HepG2 (cell line): Measurements from ENCODE around the gene HOXD1. TPM values are rescaled to one million over a fixed set of nuclear protein-coding genes. Genes with fewer than 3 reads are reported as not detected.

Source experiments
- AGO1 ChIP-seq: fragments of 200-400 bp; formaldehyde crosslinking; IDR thresholded peaks from 2 replicates; pipeline ENCODE4 v1.6.1; 2017; ENCODE audit warnings: mild to moderate bottlenecking, low read depth, low read length, moderate library complexity; ENCODE audit not compliant: poor library complexity, severe bottlenecking
- EZH2 ChIP-seq: conservative IDR thresholded peaks from 2 replicates; pipeline ENCODE4 v1.6.1; 2012; ENCODE audit warnings: mild to moderate bottlenecking, low read depth, low read length, moderate library complexity
- ISX ChIP-seq: sonication (generic); formaldehyde crosslinking; conservative IDR thresholded peaks from 2 replicates; pipeline ENCODE4 v1.5.0; 2020; ENCODE audit warnings: missing genetic modification reagents
- KLF6 ChIP-seq: IDR thresholded peaks from 2 replicates; pipeline ENCODE4 v1.8.0; 2016; ENCODE audit warnings: missing biosample characterization, missing genetic modification reagents
- MTF1 ChIP-seq: sonication (generic); formaldehyde crosslinking; IDR thresholded peaks from 2 replicates; pipeline ENCODE4 v1.5.0; 2020; ENCODE audit warnings: missing genetic modification reagents
- PCBP1 ChIP-seq: fragments of 200-400 bp; formaldehyde crosslinking; IDR thresholded peaks from 2 replicates; pipeline ENCODE4 v1.6.1; 2017; ENCODE audit warnings: mild to moderate bottlenecking, low read depth, low read length, borderline replicate concordance
- TCF7L2 ChIP-seq: IDR thresholded peaks from 2 replicates; pipeline ENCODE4 v1.6.1; 2011; ENCODE audit warnings: mild to moderate bottlenecking, low read depth, low read length, moderate library complexity
- ZBTB20 ChIP-seq: sonication (generic); formaldehyde crosslinking; IDR thresholded peaks from 2 replicates; pipeline ENCODE4 v1.8.1; 2023; ENCODE audit warnings: missing genetic modification reagents, low read depth, mild to moderate bottlenecking, borderline replicate concordance
- ZKSCAN8 ChIP-seq: IDR thresholded peaks from 2 replicates; pipeline ENCODE4 v1.6.1; 2016; ENCODE audit warnings: borderline replicate concordance, missing genetic modification reagents, missing compliant biosample characterization
- ZNF160 ChIP-seq: sonication (generic); formaldehyde crosslinking; IDR thresholded peaks from 2 replicates; pipeline ENCODE4 v1.8.0; 2022; ENCODE audit warnings: mild to moderate bottlenecking, inconsistent platforms, missing genetic modification reagents
- ZNF282 ChIP-seq: fragments of 450-650 bp; IDR thresholded peaks from 2 replicates; pipeline ENCODE4 v1.6.1; 2018; ENCODE audit not compliant: partially characterized antibody
- ZNF598 ChIP-seq: sonication (generic); formaldehyde crosslinking; IDR thresholded peaks from 2 replicates; pipeline ENCODE4 v1.5.1; 2020; ENCODE audit warnings: mild to moderate bottlenecking, missing genetic modification reagents, borderline replicate concordance
- polyA plus RNA-seq, 8 experiments: library from polyadenylated mRNA; depleted of rRNA in 3 of 8; stranded (reverse) in 7 of 8; unstranded in 1 of 8; fragments of >200 nt; fragmentation: Illumina TruSeq in 4 of 8; extraction: Trizol in 4 of 8; gene quantifications; 2 replicates each; pipeline versions ENCODE4 v1.2.1 to v1.2.3, GENCODE V29; 2011 to 2016; ENCODE audit warnings: low read depth in 4 of 8, missing spikeins in 1 of 8, mixed read lengths in 1 of 8; ENCODE audit not compliant: insufficient read depth in 1 of 8
- total RNA-seq, 5 experiments: library from RNA; depleted of rRNA; stranded (reverse); fragments of >200 nt; fragmentation: Illumina TruSeq; extraction: Trizol; gene quantifications; 2 replicates each; pipeline ENCODE4 v1.2.3, GENCODE V29; 2016; ENCODE audit warnings: low read depth in 1 of 5
- TF ChIP-seq, protein P1 (sequence below): sonication (generic); formaldehyde crosslinking; IDR thresholded peaks from 2 replicates; pipeline ENCODE4 v1.4.0; 2020; ENCODE audit warnings: missing genetic modification reagents
- TF ChIP-seq, protein P2 (sequence below): sonication (generic); formaldehyde crosslinking; IDR thresholded peaks from 2 replicates; pipeline ENCODE4 v1.4.0; 2020; ENCODE audit warnings: mild to moderate bottlenecking, missing genetic modification reagents, borderline replicate concordance
- TF ChIP-seq, protein P3 (sequence below): IDR thresholded peaks from 2 replicates; pipeline ENCODE4 v1.6.1; 2016; ENCODE audit warnings: mild to moderate bottlenecking
- TF ChIP-seq, protein P4 (sequence below): sonication (generic); formaldehyde crosslinking; conservative IDR thresholded peaks from 2 replicates; pipeline ENCODE4 v1.4.0; 2020; ENCODE audit warnings: missing genetic modification reagents
- TF ChIP-seq, protein P5 (sequence below): sonication (generic); formaldehyde crosslinking; IDR thresholded peaks from 2 replicates; pipeline ENCODE4 v1.5.0; 2020; ENCODE audit warnings: missing genetic modification reagents

Gene HOXD1
- total and polyA plus RNA-seq, 2 of the 13 experiments (the other 11 are each of a cell fraction or from before 2014, with no cell fraction given) = 10.0 to 22.3 TPM

DNA sequence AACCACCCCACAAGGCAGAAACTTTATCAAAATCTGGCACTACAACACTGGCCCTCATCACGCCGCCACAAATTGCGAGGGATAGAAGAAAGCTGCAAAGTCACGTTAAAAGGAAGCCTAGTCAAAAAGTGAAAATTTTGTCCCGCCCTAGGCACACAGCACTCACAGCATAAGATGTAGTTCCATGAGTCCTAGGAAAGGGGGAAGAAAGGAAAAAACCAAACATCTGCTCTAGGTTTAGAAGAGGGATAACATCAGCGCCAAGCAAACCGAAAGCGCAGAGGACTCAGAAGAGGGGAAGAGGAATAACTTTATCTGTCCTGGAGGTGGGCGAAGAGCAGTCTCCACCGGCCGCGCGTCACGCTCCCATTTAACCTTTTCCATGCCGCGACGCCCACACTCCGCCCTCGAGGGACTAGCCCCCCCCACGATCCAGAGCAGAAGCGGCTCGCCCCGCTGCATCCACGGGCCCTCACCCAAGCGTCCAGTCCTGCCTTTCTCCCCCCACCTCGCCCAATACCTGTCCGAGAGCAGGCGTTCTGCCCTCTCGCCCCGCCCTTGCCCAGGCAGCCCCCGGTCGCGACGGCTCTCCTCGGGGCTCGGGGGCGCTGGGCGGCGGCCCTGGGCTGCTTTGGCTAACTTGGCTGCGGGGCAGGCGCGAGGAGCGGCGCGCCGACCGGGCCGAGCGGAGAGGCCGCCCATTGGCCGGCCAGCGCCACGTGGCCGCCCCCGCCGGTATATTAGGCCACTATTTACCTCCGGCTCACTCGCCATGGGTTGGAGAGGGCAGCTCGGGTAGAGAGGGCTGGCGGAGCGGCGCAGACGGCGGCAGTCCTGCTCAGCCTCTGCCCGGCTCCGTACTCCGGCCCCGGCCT, at the start of gene HOXD1 (continued):
- TF ChIP-seq, protein P1, sequence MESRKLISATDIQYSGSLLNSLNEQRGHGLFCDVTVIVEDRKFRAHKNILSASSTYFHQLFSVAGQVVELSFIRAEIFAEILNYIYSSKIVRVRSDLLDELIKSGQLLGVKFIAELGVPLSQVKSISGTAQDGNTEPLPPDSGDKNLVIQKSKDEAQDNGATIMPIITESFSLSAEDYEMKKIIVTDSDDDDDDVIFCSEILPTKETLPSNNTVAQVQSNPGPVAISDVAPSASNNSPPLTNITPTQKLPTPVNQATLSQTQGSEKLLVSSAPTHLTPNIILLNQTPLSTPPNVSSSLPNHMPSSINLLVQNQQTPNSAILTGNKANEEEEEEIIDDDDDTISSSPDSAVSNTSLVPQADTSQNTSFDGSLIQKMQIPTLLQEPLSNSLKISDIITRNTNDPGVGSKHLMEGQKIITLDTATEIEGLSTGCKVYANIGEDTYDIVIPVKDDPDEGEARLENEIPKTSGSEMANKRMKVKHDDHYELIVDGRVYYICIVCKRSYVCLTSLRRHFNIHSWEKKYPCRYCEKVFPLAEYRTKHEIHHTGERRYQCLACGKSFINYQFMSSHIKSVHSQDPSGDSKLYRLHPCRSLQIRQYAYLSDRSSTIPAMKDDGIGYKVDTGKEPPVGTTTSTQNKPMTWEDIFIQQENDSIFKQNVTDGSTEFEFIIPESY (CRISPR knock-in tag) = no peak
- TF ChIP-seq, protein P2, sequence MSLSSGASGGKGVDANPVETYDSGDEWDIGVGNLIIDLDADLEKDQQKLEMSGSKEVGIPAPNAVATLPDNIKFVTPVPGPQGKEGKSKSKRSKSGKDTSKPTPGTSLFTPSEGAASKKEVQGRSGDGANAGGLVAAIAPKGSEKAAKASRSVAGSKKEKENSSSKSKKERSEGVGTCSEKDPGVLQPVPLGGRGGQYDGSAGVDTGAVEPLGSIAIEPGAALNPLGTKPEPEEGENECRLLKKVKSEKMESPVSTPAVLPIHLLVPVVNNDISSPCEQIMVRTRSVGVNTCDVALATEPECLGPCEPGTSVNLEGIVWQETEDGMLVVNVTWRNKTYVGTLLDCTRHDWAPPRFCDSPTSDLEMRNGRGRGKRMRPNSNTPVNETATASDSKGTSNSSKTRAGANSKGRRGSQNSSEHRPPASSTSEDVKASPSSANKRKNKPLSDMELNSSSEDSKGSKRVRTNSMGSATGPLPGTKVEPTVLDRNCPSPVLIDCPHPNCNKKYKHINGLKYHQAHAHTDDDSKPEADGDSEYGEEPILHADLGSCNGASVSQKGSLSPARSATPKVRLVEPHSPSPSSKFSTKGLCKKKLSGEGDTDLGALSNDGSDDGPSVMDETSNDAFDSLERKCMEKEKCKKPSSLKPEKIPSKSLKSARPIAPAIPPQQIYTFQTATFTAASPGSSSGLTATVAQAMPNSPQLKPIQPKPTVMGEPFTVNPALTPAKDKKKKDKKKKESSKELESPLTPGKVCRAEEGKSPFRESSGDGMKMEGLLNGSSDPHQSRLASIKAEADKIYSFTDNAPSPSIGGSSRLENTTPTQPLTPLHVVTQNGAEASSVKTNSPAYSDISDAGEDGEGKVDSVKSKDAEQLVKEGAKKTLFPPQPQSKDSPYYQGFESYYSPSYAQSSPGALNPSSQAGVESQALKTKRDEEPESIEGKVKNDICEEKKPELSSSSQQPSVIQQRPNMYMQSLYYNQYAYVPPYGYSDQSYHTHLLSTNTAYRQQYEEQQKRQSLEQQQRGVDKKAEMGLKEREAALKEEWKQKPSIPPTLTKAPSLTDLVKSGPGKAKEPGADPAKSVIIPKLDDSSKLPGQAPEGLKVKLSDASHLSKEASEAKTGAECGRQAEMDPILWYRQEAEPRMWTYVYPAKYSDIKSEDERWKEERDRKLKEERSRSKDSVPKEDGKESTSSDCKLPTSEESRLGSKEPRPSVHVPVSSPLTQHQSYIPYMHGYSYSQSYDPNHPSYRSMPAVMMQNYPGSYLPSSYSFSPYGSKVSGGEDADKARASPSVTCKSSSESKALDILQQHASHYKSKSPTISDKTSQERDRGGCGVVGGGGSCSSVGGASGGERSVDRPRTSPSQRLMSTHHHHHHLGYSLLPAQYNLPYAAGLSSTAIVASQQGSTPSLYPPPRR (CRISPR knock-in tag) = no peak
- TF ChIP-seq PCBP1 (peak; percentile 78; the same call in 1 of the 2 replicates), ZKSCAN8 (no peak), ZNF598 (CRISPR knock-in tag) (no peak), KLF6 (CRISPR knock-in tag) (no peak), ZNF282 (no peak), ISX (CRISPR knock-in tag) (0 out of 2 replicates have a peak, but pooled peaks have one; percentile 73), EZH2 (no peak), ZNF160 (CRISPR knock-in tag) (0 out of 2 replicates have a peak, but pooled peaks have one; percentile 12), ZBTB20 (no peak; the same call in 1 of the 2 replicates), MTF1 (CRISPR knock-in tag) (no peak), TCF7L2 (no peak), AGO1 (no peak)
- TF ChIP-seq, protein P3, sequence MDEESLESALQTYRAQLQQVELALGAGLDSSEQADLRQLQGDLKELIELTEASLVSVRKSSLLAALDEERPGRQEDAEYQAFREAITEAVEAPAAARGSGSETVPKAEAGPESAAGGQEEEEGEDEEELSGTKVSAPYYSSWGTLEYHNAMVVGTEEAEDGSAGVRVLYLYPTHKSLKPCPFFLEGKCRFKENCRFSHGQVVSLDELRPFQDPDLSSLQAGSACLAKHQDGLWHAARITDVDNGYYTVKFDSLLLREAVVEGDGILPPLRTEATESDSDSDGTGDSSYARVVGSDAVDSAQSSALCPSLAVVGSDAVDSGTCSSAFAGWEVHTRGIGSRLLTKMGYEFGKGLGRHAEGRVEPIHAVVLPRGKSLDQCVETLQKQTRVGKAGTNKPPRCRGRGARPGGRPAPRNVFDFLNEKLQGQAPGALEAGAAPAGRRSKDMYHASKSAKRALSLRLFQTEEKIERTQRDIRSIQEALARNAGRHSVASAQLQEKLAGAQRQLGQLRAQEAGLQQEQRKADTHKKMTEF (CRISPR knock-in tag) = no peak
- TF ChIP-seq, protein P4, sequence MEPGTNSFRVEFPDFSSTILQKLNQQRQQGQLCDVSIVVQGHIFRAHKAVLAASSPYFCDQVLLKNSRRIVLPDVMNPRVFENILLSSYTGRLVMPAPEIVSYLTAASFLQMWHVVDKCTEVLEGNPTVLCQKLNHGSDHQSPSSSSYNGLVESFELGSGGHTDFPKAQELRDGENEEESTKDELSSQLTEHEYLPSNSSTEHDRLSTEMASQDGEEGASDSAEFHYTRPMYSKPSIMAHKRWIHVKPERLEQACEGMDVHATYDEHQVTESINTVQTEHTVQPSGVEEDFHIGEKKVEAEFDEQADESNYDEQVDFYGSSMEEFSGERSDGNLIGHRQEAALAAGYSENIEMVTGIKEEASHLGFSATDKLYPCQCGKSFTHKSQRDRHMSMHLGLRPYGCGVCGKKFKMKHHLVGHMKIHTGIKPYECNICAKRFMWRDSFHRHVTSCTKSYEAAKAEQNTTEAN (CRISPR knock-in tag) = 0 out of 2 replicates have a peak, but pooled peaks have one; percentile 19
- TF ChIP-seq, protein P5, sequence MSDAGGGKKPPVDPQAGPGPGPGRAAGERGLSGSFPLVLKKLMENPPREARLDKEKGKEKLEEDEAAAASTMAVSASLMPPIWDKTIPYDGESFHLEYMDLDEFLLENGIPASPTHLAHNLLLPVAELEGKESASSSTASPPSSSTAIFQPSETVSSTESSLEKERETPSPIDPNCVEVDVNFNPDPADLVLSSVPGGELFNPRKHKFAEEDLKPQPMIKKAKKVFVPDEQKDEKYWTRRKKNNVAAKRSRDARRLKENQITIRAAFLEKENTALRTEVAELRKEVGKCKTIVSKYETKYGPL = peak; percentile 68; the same call in 1 of the 2 replicates
